SK-MEL-5 (cell line): ENCODE results near the gene FGF6. TPM values are rescaled to one million over a fixed set of nuclear protein-coding genes. Genes with fewer than 3 reads are reported as not detected.
"Not testable (repeated sequence)": the region's sequence is repeated elsewhere in the genome, so short reads cannot be mapped to it uniquely, and the experiment has no call there.

Experiments used
- DNase-seq: peaks from one replicate; pipeline ENCODE4 v3.0.0-alpha.2; 2016; ENCODE audit warnings: low read depth, low spot score
- in situ Hi-C: cut with HindIII; loops from 2 replicates; pipeline ENCODE4 v1.10.0; 2016; ENCODE audit warnings: low sequenced_read_pairs, high pct_unique_total_duplicates, low pct_unique_long_range_greater_than_20kb
- total RNA-seq: library from RNA; depleted of rRNA; stranded (reverse); fragments of >200 nt; shearing (Covaris generic); gene quantifications from 2 replicates; pipeline ENCODE4 v1.2.3, GENCODE V29; 2014

FGF6 gene
- total RNA-seq, 1 experiment from 2014 or later: not detected

DNA sequence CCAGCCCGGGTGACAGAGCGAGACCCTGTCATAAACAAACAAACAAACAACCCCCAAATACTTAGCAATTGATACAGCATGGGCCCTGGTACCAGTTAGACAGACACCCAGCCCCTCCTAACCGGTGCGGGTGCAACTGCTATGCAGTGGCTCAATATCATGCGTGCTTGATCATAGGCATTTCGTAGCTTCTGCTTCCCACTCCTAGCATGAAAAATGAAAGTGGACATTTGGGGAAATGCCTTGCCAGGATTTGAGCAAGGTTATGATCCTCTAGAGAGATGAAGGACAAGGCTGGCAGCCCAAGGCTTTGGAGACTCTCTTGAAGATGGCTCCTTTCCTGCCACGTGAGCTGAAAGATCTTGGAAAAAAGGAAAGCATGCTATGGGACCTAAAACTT, 13.7 kb downstream of the FGF6 start:
- no peak for DNase-seq
- in situ Hi-C loops: no loop called here

DNA sequence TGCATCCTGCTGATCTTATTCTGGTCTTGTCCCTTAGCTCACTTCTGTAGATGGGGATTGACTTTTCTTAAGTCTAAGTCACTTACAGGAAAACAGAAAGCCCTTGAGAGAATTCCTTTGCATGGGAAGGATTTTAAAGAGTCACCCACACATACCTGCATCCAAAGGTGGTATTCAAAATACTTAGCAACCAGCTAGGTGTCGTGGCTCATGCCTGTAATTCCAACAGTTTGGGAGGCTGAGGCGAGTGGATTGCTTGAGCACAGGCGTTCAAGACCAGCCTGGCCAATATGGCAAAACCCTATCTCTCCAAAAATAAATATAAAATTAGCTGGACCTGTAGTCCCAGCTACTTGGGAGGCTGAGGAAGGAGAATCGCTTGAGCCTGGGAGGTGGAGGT, 14.2 kb downstream of the FGF6 start:
- in situ Hi-C loops: no loop called here
- no peak for DNase-seq

DNA sequence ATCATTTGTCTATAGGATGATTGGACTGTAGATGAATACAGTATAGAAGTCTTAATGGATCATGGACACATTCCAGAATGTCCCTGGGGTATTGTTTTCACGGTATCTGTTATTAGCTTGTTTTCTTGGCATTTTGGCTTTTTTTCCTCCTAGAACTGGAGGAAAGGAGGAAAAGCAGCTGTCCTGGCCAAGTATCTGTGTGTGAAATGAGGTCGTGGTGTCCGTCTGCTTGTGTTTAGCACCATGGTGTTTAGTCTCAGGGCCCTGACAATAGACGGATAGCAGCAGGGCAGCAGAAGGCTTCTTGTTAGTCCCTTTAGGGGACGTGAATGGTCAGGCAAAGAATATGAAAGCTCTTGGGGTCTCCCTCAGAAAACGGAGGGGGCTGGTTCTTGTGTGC, 21.2 kb downstream of the FGF6 start:
- DNase-seq: no peak
- in situ Hi-C loops: no loop called here

DNA sequence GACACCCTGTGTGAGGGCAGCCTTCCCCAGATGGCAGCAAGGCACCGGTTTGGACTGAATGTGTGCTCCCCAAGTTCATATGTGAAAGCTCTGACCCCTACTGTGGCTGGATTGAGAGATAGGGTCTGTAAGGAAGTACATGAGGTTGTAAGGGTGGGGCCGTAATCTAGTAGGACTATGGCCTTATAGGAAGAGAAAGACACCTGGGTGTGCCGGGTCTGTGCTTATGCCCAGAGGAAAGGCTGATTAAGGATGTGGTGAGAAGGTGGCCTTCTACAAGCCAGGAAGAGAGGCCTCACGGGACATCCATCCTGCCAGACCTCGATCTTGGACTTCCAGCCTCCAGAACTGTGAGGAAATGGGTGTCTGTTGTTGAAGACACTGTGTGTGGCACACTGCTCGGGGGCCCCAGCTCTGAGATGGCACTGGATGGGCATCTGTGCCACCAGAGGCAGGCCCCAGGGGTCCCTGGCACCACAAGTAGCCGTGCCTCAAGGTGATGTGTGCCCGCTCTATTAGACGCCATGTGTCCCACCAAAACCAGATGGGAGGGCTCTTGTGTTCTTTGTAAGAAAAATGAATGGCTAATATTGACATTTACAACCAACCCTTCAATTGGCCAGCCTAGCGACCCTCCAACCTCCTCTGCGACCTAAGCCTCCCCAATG, 22.0 kb downstream of the FGF6 start:
- in situ Hi-C loops: no loop called here
- DNase-seq: no peak

DNA sequence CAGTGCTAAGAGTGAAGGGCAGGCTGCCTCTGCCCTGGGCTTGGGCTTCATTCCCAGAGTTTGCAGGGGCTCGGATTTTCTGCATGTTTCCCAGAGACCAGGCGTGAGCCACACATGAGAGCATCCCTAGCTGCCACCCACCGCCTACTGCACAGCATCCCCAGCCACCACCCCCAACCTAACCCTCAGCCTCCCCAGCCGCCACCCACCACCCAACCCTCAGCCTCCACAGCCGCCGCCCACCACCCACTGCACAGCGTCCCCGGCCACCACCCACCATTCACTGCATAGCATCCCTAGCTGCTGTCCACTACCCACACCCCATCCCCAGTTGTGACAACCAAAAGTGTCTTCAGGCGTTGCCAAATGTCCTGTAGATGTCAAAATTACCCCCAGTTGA, 22.6 kb downstream of the FGF6 start:
- no peak for DNase-seq
- in situ Hi-C loops: no loop called here

DNA sequence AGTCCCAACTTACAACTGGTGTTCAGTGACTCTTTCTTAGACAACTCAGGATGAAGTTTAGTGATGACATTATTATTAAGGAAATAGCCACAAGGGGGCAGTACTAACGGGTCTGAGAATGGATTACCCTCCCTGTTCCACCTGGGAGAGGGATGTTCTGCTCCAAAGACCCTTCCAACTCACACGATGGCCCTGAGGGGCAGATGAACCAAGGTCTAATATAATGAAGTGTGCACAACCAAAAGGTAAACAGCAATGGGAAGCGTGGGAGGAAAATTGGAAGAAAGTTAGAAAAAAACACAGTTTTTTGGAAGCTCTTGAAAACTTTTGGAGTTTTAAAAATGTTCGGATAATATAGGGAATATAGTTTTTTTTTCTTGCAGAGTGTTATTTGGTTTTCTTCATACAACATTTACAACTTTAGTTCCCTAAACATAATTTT, 24.0 kb downstream of the FGF6 start:
- peak; percentile 73 for DNase-seq
- in situ Hi-C loops: no loop called here

DNA sequence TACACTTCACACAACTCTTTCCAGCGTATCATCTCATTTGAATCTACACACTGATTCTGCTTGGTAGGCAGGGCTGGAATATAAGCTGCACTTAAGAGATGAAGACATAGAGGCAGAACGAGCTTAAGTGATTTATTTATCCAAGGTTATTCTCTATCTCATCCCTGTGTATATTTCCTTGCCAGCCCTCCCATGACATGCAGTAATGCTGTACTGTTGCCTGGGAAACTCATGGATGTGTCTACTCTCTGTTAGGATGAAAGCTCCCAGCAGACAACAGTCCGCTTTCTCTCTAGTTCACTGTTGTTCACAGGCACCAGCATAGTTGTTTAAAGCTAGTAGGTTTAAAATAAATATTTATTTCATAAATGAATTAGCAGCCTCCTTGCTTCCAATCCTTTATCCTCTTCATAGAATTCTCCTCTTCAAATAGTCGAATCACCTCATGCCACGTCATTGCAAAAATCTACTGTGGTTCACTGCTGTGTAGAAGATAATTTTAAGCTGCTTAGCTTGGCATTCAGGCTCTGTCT, 25.4 kb downstream of the FGF6 start:
- no peak for DNase-seq
- in situ Hi-C loops: no loop called here

DNA sequence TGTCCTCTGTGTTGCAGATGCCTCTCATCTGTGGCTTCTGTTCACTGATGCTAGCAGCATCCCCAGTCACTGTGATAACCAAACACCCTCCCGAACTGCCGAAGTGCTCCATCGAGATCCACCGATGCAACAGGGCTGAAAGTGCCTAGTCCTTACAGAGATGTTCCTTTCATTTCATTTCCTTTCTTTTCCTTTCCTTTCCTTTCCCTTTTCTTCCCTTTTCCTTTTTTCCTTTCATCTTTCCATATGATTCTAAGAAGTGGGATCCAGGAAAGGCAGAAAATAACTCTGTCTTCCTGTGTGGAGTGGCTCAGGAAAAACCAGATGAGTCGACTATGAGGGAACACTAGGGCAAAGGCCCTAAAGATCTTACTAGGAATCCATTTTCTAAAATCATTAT, 26.7 kb downstream of the FGF6 start:
- DNase-seq: no peak
- in situ Hi-C loops: no loop called here

DNA sequence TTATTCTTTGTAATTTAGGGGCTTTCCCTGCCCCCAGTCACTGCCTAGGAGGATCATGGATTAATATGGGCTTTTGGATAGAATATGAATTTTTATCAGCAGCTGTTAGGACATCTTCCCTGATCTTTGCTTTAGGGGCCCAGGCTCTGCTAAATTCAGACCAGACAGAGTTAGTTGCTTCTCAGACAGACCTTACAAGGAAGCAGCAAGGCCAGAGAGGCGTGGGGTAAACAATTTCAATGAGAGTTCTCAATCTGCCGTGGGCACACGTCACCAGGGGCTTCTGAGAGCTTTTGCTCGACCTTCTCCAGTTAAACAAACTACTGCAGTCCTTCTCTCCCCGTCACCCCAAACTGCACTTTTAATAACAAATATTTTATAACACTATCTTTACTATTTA, 27.7 kb downstream of the FGF6 start:
- in situ Hi-C loops: no loop called here
- no peak for DNase-seq

DNA sequence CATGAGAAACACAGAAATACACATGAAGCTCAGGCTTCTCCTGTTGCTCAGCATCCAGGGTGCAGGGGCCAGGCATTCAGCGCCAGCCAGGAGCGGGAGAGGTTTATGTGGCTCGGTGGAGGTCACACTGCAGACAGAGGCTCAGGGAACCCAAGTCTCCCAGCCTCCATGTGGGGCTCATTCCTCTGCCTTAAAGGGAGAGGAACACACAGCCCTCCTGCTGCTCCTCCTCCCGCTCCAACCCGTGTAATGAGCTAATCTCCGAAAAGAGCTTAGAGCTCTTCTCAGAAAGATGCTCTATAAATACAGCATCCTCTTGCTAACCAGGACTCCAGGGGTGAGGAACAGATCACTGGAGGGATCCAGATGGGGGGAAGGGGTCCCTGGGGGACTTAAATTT, 28.2 kb downstream of the FGF6 start:
- in situ Hi-C loops: no loop called here
- DNase-seq: no peak

DNA sequence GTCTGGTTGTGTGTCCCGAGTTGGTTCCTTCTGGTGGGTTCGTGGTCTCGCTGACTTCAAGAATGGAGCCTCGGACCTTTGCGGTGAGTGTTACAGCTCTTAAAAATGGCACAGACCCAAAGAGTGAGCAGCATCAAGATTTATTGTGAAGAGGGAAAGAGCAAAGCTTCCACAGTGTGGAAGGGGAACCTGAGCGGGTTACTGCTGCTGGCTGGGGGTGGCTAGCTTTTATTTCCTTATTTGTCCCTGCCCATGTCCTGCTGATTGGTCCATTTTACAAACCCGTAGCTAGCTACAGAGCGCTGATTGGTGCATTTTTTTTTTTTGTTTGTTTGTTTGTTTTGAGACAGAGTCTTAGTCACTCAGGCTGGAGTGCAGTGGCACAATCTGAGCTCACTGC, 29.3 kb downstream of the FGF6 start:
- no peak for DNase-seq
- in situ Hi-C loops: no loop called here

DNA sequence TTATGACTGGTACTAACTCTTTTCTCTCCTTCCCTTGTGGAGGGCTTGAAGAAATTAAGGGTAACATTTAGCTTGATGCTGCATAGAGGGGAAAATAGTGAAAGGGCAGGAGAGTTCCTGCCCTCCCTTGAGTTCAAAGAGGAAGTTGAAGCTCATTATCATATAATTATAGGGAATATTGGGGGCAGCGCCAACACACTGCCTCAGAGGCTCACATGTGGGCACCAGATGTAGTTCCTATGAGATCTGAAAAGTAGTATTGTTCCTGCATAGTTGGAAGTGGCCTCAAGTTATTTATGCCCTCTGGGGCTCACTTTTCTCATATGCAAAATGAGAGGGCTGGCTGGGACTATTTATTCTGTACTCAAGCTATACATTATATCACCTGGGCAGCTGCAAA, 33.1 kb downstream of the FGF6 start:
- in situ Hi-C loops: no loop called here
- peak; percentile 6 for DNase-seq

DNA sequence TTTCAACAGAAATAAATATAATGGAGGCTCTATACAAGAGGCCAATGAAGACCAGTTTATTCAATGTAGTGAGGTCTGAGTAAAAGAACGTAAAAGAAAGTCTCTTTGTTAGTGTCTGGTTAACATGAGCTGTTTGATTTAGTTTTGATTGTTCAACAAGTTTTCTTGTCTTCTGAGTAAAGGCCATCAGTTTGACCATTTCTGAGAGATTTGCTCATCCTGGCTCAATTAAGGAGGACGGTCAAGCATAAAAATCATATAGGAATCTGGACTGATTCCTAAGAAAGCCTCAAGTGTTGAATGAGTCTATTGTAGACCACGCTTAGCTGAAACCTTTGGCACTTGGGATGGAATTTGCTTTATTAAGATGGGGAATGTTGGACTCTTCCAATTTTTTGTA, 33.6 kb downstream of the FGF6 start:
- no peak for DNase-seq
- in situ Hi-C loops: no loop called here

DNA sequence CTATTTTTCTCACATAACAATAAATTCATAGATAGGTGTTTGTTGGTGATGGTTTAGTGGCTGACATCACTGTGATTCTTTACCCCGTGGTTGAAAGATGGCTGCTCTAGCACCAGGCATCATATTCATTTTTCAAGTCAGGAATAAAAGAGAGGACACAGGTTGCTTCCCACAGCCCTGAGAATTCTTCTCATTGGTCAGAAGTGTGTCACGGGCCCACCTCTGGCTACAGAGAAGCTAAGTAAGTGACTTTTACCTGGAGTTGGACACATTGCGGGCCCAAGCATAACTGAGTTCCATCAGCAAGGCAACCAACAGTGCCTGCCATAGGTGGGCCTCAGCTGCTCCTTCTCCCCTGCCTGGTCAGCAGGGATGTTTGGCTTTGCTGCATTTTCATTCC, 38.5 kb downstream of the FGF6 start:
- no peak for DNase-seq
- in situ Hi-C loops: no loop called here

DNA sequence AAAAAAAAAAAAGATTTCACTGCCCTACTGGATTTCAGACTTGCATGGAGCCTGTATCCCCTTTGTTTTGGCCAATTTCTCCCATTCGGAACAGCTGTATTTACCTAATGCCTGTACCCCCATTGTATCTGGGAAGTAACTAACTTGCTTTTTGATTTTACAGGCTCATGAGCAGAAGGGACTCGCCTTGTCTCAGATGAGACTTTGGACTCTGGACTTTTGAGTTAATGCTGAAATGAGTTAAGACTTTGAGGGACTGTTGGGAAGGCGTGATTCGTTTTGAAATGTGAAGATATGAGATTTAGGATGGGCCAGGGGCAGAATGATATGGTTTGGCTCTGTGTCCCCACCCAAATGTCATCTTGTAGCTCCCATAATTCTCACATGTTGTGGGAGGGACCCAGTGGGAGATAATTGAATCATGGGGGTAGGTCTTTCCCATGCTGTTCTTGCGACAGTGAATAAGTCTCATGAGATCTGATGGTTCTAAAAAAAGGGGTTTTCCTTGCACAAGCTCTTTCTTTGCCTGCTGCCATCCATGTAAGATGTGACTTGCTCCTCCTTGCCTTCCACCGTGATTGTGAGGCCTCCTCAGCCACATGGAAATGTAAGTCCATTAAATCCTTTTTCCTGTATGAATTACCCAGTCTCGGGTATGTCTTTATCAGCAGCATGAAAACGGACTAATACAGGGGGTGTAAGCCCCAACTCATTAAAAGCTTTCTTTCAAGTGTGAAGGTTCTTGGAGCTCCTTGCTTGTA, 40.6 kb downstream of the FGF6 start:
- in situ Hi-C loops, DNase-seq: not testable (repeated sequence)

DNA sequence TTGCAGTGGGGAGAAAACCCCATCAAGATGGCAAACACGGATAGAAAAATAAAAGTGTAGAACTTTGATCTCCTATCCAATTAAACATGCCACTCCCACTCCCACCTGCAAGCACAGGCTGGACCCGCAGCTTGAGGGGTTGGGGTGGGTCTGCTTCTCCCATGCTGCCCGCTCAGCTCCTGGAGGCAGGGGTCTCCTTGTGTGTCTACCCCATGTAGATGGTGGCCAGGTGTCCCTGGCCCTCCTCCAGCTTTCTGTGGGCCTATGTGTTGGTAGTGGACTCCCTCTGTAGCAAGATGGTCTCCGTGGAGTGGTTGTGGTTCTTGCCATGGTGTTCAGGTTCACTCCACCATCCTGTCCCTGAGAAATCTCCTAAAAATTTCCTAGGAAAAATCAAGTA, 42.6 kb downstream of the FGF6 start:
- no peak for DNase-seq
- in situ Hi-C loops: no loop called here

DNA sequence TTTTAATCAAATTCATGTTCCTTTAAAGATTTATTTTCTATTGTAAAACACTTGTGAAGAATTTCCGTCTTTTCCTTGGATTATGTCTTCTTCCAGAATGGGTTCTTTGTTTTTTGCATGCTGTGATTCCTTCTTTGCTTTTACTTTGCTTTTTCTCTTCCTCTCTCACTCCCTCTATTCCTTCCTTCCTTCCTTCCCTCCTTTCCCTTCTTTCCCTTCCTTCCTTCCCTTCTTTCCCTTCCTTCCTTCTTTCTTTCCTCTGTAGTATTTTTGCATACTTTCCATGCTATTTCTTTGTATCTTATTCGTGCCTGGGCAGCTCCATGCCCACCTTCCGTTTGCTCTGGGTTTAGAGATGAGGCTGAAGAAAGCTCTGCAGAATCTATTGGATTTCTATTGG, 44.5 kb downstream of the FGF6 start:
- no peak for DNase-seq
- in situ Hi-C loops: no loop called here

DNA sequence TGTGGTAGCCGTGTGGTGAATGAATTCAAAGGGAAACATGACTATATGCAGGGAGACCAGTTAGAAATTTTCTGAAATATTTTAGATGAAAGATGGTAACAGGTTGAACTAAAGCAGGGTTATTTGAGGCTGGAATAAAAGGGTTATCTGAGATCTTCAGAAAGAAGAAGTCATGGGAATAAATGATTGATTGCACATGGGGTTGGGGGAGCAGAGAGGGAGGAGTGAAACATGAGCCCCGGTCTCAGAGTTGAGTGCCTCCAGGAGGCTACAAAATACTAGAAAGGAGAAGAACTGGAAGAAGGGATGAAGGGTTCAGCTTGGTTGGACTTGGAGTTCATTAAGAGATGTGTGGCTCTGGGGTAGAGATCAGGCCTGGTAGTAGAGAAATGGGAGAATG, 49.8 kb downstream of the FGF6 start:
- DNase-seq: no peak
- in situ Hi-C loops: no loop called here

DNA sequence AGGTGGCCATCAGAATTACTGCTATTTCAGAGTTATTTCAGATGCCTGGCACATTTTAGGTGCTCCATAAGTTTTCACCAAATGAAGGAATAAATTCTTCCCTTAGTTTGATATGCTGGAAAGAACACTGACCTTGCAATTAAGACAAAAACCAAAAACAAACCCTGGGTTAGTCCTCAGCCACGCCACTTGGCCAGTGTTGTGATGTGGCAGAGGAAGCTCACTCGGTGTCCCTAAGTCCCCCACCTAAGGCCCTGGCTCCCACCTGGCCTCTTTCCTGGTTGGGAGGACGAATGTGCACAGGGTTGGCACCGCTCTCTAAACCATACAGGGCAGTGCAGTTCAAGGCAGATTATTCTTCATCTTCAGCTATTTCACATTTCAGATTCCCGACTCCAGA, 52.4 kb downstream of the FGF6 start:
- in situ Hi-C loops: no loop called here
- DNase-seq: no peak
